ENCODE data around the gene RAPSN. TPM values are rescaled to one million over a fixed set of nuclear protein-coding genes. Genes with fewer than 3 reads are reported as not detected.

The RAPSN gene
- total and polyA plus RNA-seq, 2 experiments from 2014 or later, result 0.17 to 0.23 TPM

GRCh38 chr11:47453365-47453764 lies 4.4 kb upstream of the RAPSN start:
- H3K4me3 ChIP-seq, result no peak overlapping the region
- no peak overlapping the region for H3K4me3 Mint-ChIP-seq
- H3K79me2 ChIP-seq (replicated peaks; ENCODE audit: insufficient read depth), result no peaks in the 10 kb centered on the region
- H3K36me3 Mint-ChIP-seq (ENCODE audit: low read depth), result peaks cover 2% of the 10 kb centered on the region; the same call in 1 of the 3 replicates
- H3K27ac ChIP-seq (ENCODE audit: low read depth), result no peak overlapping the region
- peaks cover 5% of the 10 kb centered on the region; the same call in 1 of the 2 replicates for H3F3A ChIP-seq (replicated peaks; ENCODE audit: low read depth)
- no peaks in the 10 kb centered on the region for H3K36me3 ChIP-seq (ENCODE audit: insufficient read depth)
- no peak for DNase-seq (ENCODE audit: low spot score)
- H3K9me3 Mint-ChIP-seq, result peaks cover 4% of the 10 kb centered on the region; the same call in 1 of the 3 replicates
- H3K27me3 Mint-ChIP-seq (ENCODE audit: insufficient read depth, low read depth, poor library complexity), result peaks cover 3% of the 10 kb centered on the region
- 0 out of 3 replicates have a peak, but pooled peaks cover 2% of the 10 kb centered on the region for H3K4me1 Mint-ChIP-seq
- TF ChIP-seq JUNB (IDR thresholded peaks at IDR 0.05; ENCODE audit: unreplicated experiment), result no peak
- no peak for TF ChIP-seq ZNF331 (CRISPR knock-in tag; IDR thresholded peaks at IDR 0.05; ENCODE audit: low read depth)
- TF ChIP-seq EZH2phosphoT487 (IDR thresholded peaks at IDR 0.05; ENCODE audit: unreplicated experiment), result no peak
- TF ChIP-seq STAT1 (IDR thresholded peaks at IDR 0.05; ENCODE audit: unreplicated experiment), result no peak
- TF ChIP-seq, protein P1, sequence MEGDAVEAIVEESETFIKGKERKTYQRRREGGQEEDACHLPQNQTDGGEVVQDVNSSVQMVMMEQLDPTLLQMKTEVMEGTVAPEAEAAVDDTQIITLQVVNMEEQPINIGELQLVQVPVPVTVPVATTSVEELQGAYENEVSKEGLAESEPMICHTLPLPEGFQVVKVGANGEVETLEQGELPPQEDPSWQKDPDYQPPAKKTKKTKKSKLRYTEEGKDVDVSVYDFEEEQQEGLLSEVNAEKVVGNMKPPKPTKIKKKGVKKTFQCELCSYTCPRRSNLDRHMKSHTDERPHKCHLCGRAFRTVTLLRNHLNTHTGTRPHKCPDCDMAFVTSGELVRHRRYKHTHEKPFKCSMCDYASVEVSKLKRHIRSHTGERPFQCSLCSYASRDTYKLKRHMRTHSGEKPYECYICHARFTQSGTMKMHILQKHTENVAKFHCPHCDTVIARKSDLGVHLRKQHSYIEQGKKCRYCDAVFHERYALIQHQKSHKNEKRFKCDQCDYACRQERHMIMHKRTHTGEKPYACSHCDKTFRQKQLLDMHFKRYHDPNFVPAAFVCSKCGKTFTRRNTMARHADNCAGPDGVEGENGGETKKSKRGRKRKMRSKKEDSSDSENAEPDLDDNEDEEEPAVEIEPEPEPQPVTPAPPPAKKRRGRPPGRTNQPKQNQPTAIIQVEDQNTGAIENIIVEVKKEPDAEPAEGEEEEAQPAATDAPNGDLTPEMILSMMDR (conservative IDR thresholded peaks at IDR 0.05; ENCODE audit: low read depth in 2 of 2), result no peak
- TF ChIP-seq NANOG (IDR thresholded peaks at IDR 0.05; ENCODE audit: borderline replicate concordance), result no peak
- no peak for TF ChIP-seq REST (IDR thresholded peaks at IDR 0.05; ENCODE audit: unreplicated experiment)
- no peak for TF ChIP-seq POLR2AphosphoS5 (IDR thresholded peaks at IDR 0.05; ENCODE audit: low read depth)
- TF ChIP-seq CREB1 (CRISPR knock-in tag; IDR thresholded peaks at IDR 0.05; ENCODE audit: low read depth), result no peak
- no peak for TF ChIP-seq ETS1 (IDR thresholded peaks at IDR 0.05)
- no peak for TF ChIP-seq ZNF114 (CRISPR knock-in tag; IDR thresholded peaks at IDR 0.05)
- TF ChIP-seq EZH2 (IDR thresholded peaks at IDR 0.05; ENCODE audit: low read depth, unreplicated experiment), result no peak
- no peak for TF ChIP-seq ZNF462 (CRISPR knock-in tag; IDR thresholded peaks at IDR 0.05)
- H4K20me1 ChIP-seq (replicated peaks; ENCODE audit: insufficient read depth), result no peaks in the 10 kb centered on the region
- H3K9me2 ChIP-seq (ENCODE audit: insufficient read depth), result no peaks in the 10 kb centered on the region
- no peak overlapping the region for H2AFZ ChIP-seq
- H3K4me1 ChIP-seq (ENCODE audit: insufficient read depth), result no peaks in the 10 kb centered on the region
- no peak for ATAC-seq
- no peaks in the 10 kb centered on the region for H3K27me3 ChIP-seq (ENCODE audit: insufficient read depth)
- H3K27ac Mint-ChIP-seq, result no peak overlapping the region
- no peak overlapping the region for H3K4me2 ChIP-seq
